ENCODE data around the gene BTNL2.
"Not testable (repeated sequence)": the region's sequence is repeated elsewhere in the genome, so short reads cannot be mapped to it uniquely, and the experiment has no call there.

Gene BTNL2

GRCh38 chr6:32369660-32370059, 37.3 kb downstream of the BTNL2 start:
- no peak for DNase-seq (ENCODE audit: low spot score)

- DNase-seq (ENCODE audit: low spot score), result no peak
Observed at GRCh38 chr6:32367644-32368043, 39.3 kb downstream of the BTNL2 start.

GRCh38 chr6:32359225-32359624, 47.8 kb downstream of the BTNL2 start:
- DNase-seq (ENCODE audit: low spot score), result not testable (repeated sequence)

GRCh38 chr6:32358548-32358947, 48.4 kb downstream of the BTNL2 start:
- not testable (repeated sequence) for DNase-seq (ENCODE audit: low spot score)

- DNase-seq (ENCODE audit: low spot score), result no peak
Observed at GRCh38 chr6:32355018-32355417, 52.0 kb downstream of the BTNL2 start.

- no peak for DNase-seq (ENCODE audit: low spot score)
Observed at GRCh38 chr6:32353348-32353747, 53.6 kb downstream of the BTNL2 start.
